K562 (cell line): ENCODE measurements around the gene NUDT14. TPM values are rescaled to one million over a fixed set of nuclear protein-coding genes. Genes with fewer than 3 reads are reported as not detected.

Source experiments
- microRNA-seq: library from miRNA; unstranded; fragments of <30 nt; microRNA quantifications from one replicate; pipeline ENCODE4, GENCODE V29; 2018; ENCODE audit warnings: borderline microRNAs expressed
- polyA plus RNA-seq, 8 experiments: library from polyadenylated mRNA; depleted of rRNA in 4 of 8; stranded (reverse) in 5 of 8; unstranded in 3 of 8; fragments of >200 nt; fragmentation: Nextera tagmentation in 2 of 8; fragmentation: Illumina TruSeq in 1 of 8; extraction: Ambion mirVana in 2 of 8; extraction: Trizol in 1 of 8; gene quantifications; 2 replicates each; pipeline versions ENCODE4 v1.2.1 to v1.2.3, GENCODE V29; 2011 to 2014; ENCODE audit warnings: inconsistent platforms in 1 of 8, missing spikeins in 1 of 8
- small RNA-seq: library from RNA; depleted of rRNA; stranded (forward); fragments of <200 nt; gene quantifications from one replicate; pipeline ENCODE3, GENCODE V24; 2014
- total RNA-seq, 7 experiments: library from RNA; depleted of rRNA in 6 of 7; stranded (reverse); fragments of >200 nt in 6 of 7; fragmentation: Illumina TruSeq in 2 of 7; extraction: Trizol in 2 of 7; gene quantifications; 2 replicates each; pipeline versions ENCODE4 v1.2.1 to v1.2.3, GENCODE V29; 2011 to 2021; ENCODE audit warnings: low replicate concordance in 1 of 7

Gene NUDT14
- total and polyA plus RNA-seq, 9 of the 15 experiments (the other 6 are each of a cell fraction or from before 2014, with no cell fraction given), result 0.14 to 16.3 (median 8.2) TPM

Small RNA genes within 50 kb of the gene (microRNA-seq; reads per million reads assigned to microRNA genes)
- not detected for gene MIR6765

Small RNA genes within 50 kb of the gene (small RNA-seq; reads per million reads assigned to genes)
- gene MIR6765, result not detected

Other genes with a start within 250 kb of the NUDT14 start
Only the 7 nearest of the 10 such genes appear.
- gene CLBA1, start 195.5 kb downstream of the NUDT14 start, total RNA-seq (2014; rRNA removed), result 3.2 and 4.0 TPM in 2 replicates
- 1.4 and 1.8 TPM in 2 replicates for gene CLBA1, start 195.5 kb downstream of the NUDT14 start, total RNA-seq (2014; rRNA removed; fragmentation: Illumina TruSeq; extraction: Trizol)
- gene CLBA1, start 195.5 kb downstream of the NUDT14 start, total RNA-seq (2015; rRNA removed; fragmentation: Illumina TruSeq; extraction: Trizol), result 2.1 and 2.2 TPM in 2 replicates
- 3.9 and 4.4 TPM in 2 replicates for gene CLBA1, start 195.5 kb downstream of the NUDT14 start, total RNA-seq (2021)
- gene CLBA1, start 195.5 kb downstream of the NUDT14 start, polyA plus RNA-seq (2011; rRNA removed), result 2.5 and 2.6 TPM in 2 replicates
- gene CLBA1, start 195.5 kb downstream of the NUDT14 start, polyA plus RNA-seq (2014; fragmentation: Illumina TruSeq; extraction: Trizol), result 3.2 TPM in 2 replicates
- gene CLBA1, start 195.5 kb downstream of the NUDT14 start, polyA plus RNA-seq (2014; fragmentation: Nextera tagmentation; extraction: Ambion mirVana), result under 1 TPM; 0.04 to 0.25 TPM
- 2.2 and 2.7 TPM in 2 replicates for gene CLBA1, start 195.5 kb downstream of the NUDT14 start, polyA plus RNA-seq (2014; rRNA removed)
- 33.9 and 41.3 TPM in 2 replicates for gene CDCA4, start 160.2 kb downstream of the NUDT14 start, total RNA-seq (2014; rRNA removed)
- gene CDCA4, start 160.2 kb downstream of the NUDT14 start, total RNA-seq (2014; rRNA removed; fragmentation: Illumina TruSeq; extraction: Trizol), result 15.8 and 17.3 TPM in 2 replicates
- gene CDCA4, start 160.2 kb downstream of the NUDT14 start, total RNA-seq (2015; rRNA removed; fragmentation: Illumina TruSeq; extraction: Trizol), result 23.0 and 23.9 TPM in 2 replicates
- 43.3 and 44.2 TPM in 2 replicates for gene CDCA4, start 160.2 kb downstream of the NUDT14 start, total RNA-seq (2021)
- 25.1 and 34.5 TPM in 2 replicates for gene CDCA4, start 160.2 kb downstream of the NUDT14 start, polyA plus RNA-seq (2011; rRNA removed)
- 16.7 and 27.1 TPM in 2 replicates for gene CDCA4, start 160.2 kb downstream of the NUDT14 start, polyA plus RNA-seq (2014; fragmentation: Illumina TruSeq; extraction: Trizol)
- 10 to 100 TPM in 1 of 2 experiments, 1 to 10 TPM in 1; 6.6 to 10.3 TPM for gene CDCA4, start 160.2 kb downstream of the NUDT14 start, polyA plus RNA-seq (2014; fragmentation: Nextera tagmentation; extraction: Ambion mirVana)
- gene CDCA4, start 160.2 kb downstream of the NUDT14 start, polyA plus RNA-seq (2014; rRNA removed), result 36.9 and 43.3 TPM in 2 replicates
- 0.49 and 0.50 TPM in 2 replicates for gene GPR132, start 115.9 kb downstream of the NUDT14 start, total RNA-seq (2014; rRNA removed)
- gene GPR132, start 115.9 kb downstream of the NUDT14 start, total RNA-seq (2014; rRNA removed; fragmentation: Illumina TruSeq; extraction: Trizol), result 0.19 and 0.25 TPM in 2 replicates
- gene GPR132, start 115.9 kb downstream of the NUDT14 start, total RNA-seq (2015; rRNA removed; fragmentation: Illumina TruSeq; extraction: Trizol), result 0.98 and 1.0 TPM in 2 replicates
- gene GPR132, start 115.9 kb downstream of the NUDT14 start, total RNA-seq (2021), result 0.49 and 1.1 TPM in 2 replicates
- gene GPR132, start 115.9 kb downstream of the NUDT14 start, polyA plus RNA-seq (2011; rRNA removed), result 0.01 and 0.22 TPM in 2 replicates
- gene GPR132, start 115.9 kb downstream of the NUDT14 start, polyA plus RNA-seq (2014; fragmentation: Illumina TruSeq; extraction: Trizol), result 0.22 and 0.24 TPM in 2 replicates
- gene GPR132, start 115.9 kb downstream of the NUDT14 start, polyA plus RNA-seq (2014; fragmentation: Nextera tagmentation; extraction: Ambion mirVana), result under 1 TPM in 1 of 2 experiments, not detected in 1; 0.01 TPM
- 0.23 and 0.46 TPM in 2 replicates for gene GPR132, start 115.9 kb downstream of the NUDT14 start, polyA plus RNA-seq (2014; rRNA removed)
- 20.1 and 22.8 TPM in 2 replicates for gene JAG2, start 12.5 kb downstream of the NUDT14 start, total RNA-seq (2014; rRNA removed)
- gene JAG2, start 12.5 kb downstream of the NUDT14 start, total RNA-seq (2014; rRNA removed; fragmentation: Illumina TruSeq; extraction: Trizol), result 2.4 and 3.3 TPM in 2 replicates
- 10.5 and 10.7 TPM in 2 replicates for gene JAG2, start 12.5 kb downstream of the NUDT14 start, total RNA-seq (2015; rRNA removed; fragmentation: Illumina TruSeq; extraction: Trizol)
- 43.4 and 48.4 TPM in 2 replicates for gene JAG2, start 12.5 kb downstream of the NUDT14 start, total RNA-seq (2021)
- 8.6 and 12.1 TPM in 2 replicates for gene JAG2, start 12.5 kb downstream of the NUDT14 start, polyA plus RNA-seq (2011; rRNA removed)
- 6.6 and 16.7 TPM in 2 replicates for gene JAG2, start 12.5 kb downstream of the NUDT14 start, polyA plus RNA-seq (2014; fragmentation: Illumina TruSeq; extraction: Trizol)
- gene JAG2, start 12.5 kb downstream of the NUDT14 start, polyA plus RNA-seq (2014; fragmentation: Nextera tagmentation; extraction: Ambion mirVana), result under 1 TPM; 0.25 to 0.50 TPM
- gene JAG2, start 12.5 kb downstream of the NUDT14 start, polyA plus RNA-seq (2014; rRNA removed), result 24.5 and 38.0 TPM in 2 replicates
- gene BTBD6, start 67.2 kb upstream of the NUDT14 start, total RNA-seq (2014; rRNA removed), result not detected in 2 replicates
- not detected in 2 replicates for gene BTBD6, start 67.2 kb upstream of the NUDT14 start, total RNA-seq (2014; rRNA removed; fragmentation: Illumina TruSeq; extraction: Trizol)
- not detected in 2 replicates for gene BTBD6, start 67.2 kb upstream of the NUDT14 start, total RNA-seq (2015; rRNA removed; fragmentation: Illumina TruSeq; extraction: Trizol)
- gene BTBD6, start 67.2 kb upstream of the NUDT14 start, total RNA-seq (2021), result 0.16 TPM in 1 of 2 replicates, not detected in the other
- not detected in 2 replicates for gene BTBD6, start 67.2 kb upstream of the NUDT14 start, polyA plus RNA-seq (2011; rRNA removed)
- gene BTBD6, start 67.2 kb upstream of the NUDT14 start, polyA plus RNA-seq (2014; fragmentation: Illumina TruSeq; extraction: Trizol), result not detected in 2 replicates
- gene BTBD6, start 67.2 kb upstream of the NUDT14 start, polyA plus RNA-seq (2014; fragmentation: Nextera tagmentation; extraction: Ambion mirVana), result not detected
- gene BTBD6, start 67.2 kb upstream of the NUDT14 start, polyA plus RNA-seq (2014; rRNA removed), result not detected in 2 replicates
- gene BRF1, start 119.7 kb upstream of the NUDT14 start, total RNA-seq (2014; rRNA removed), result 24.6 and 24.9 TPM in 2 replicates
- gene BRF1, start 119.7 kb upstream of the NUDT14 start, total RNA-seq (2014; rRNA removed; fragmentation: Illumina TruSeq; extraction: Trizol), result 6.9 and 9.3 TPM in 2 replicates
- gene BRF1, start 119.7 kb upstream of the NUDT14 start, total RNA-seq (2015; rRNA removed; fragmentation: Illumina TruSeq; extraction: Trizol), result 12.5 and 12.7 TPM in 2 replicates
- 22.5 and 22.6 TPM in 2 replicates for gene BRF1, start 119.7 kb upstream of the NUDT14 start, total RNA-seq (2021)
- 3.6 and 5.6 TPM in 2 replicates for gene BRF1, start 119.7 kb upstream of the NUDT14 start, polyA plus RNA-seq (2011; rRNA removed)
- gene BRF1, start 119.7 kb upstream of the NUDT14 start, polyA plus RNA-seq (2014; fragmentation: Illumina TruSeq; extraction: Trizol), result 8.2 and 10.5 TPM in 2 replicates
- under 1 TPM; 0.14 to 0.17 TPM for gene BRF1, start 119.7 kb upstream of the NUDT14 start, polyA plus RNA-seq (2014; fragmentation: Nextera tagmentation; extraction: Ambion mirVana)
- 12.8 and 14.6 TPM in 2 replicates for gene BRF1, start 119.7 kb upstream of the NUDT14 start, polyA plus RNA-seq (2014; rRNA removed)
- gene PACS2, start 133.4 kb upstream of the NUDT14 start, total RNA-seq (2014; rRNA removed), result 13.2 and 21.3 TPM in 2 replicates
- 4.4 and 5.9 TPM in 2 replicates for gene PACS2, start 133.4 kb upstream of the NUDT14 start, total RNA-seq (2014; rRNA removed; fragmentation: Illumina TruSeq; extraction: Trizol)
- gene PACS2, start 133.4 kb upstream of the NUDT14 start, total RNA-seq (2015; rRNA removed; fragmentation: Illumina TruSeq; extraction: Trizol), result 10.4 and 11.6 TPM in 2 replicates
- gene PACS2, start 133.4 kb upstream of the NUDT14 start, total RNA-seq (2021), result 20.8 and 21.0 TPM in 2 replicates
- gene PACS2, start 133.4 kb upstream of the NUDT14 start, polyA plus RNA-seq (2011; rRNA removed), result 8.8 and 9.9 TPM in 2 replicates
- 4.3 and 9.0 TPM in 2 replicates for gene PACS2, start 133.4 kb upstream of the NUDT14 start, polyA plus RNA-seq (2014; fragmentation: Illumina TruSeq; extraction: Trizol)
- gene PACS2, start 133.4 kb upstream of the NUDT14 start, polyA plus RNA-seq (2014; fragmentation: Nextera tagmentation; extraction: Ambion mirVana), result under 1 TPM; 0.11 to 0.34 TPM
- 14.6 and 16.6 TPM in 2 replicates for gene PACS2, start 133.4 kb upstream of the NUDT14 start, polyA plus RNA-seq (2014; rRNA removed)